G401 (cell line): ENCODE results near the gene OTOG. TPM values are rescaled to one million over a fixed set of nuclear protein-coding genes. Genes with fewer than 3 reads are reported as not detected.

ENCODE experiments used
- DNase-seq: peaks from one replicate; pipeline ENCODE4 v3.0.0-alpha.2; 2015; ENCODE audit warnings: low spot score
- in situ Hi-C: cut with HindIII; loops from 2 replicates; pipeline ENCODE4 v1.10.0; 2016; ENCODE audit warnings: low sequenced_read_pairs, mixed read lengths
- total RNA-seq: library from RNA; depleted of rRNA; stranded (reverse); fragments of >200 nt; shearing (Covaris generic); gene quantifications from 2 replicates; pipeline ENCODE4 v1.2.3, GENCODE V29; 2014

Gene OTOG
- total RNA-seq, 1 experiment from 2014 or later, result not detected

DNA sequence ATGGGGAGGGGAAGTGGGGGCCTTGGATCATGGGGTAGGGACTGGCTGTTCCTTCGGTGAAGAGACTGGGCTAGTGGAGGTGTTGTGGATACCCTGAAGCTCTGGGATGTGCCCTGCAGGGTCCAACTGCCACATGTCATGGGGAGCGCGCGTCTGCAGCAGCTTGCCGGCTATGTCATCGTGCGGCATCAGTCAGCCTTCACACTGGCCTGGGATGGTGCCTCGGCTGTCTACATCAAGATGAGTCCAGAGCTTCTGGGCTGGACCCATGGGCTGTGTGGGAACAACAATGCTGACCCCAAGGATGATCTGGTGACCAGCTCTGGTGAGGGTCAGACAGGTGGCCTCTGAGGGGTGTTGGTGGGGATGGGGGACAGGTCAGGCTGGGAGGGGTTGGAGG lies 9.9 kb downstream of the OTOG start:
- in situ Hi-C loops, result no loop called here
- DNase-seq, result no peak

DNA sequence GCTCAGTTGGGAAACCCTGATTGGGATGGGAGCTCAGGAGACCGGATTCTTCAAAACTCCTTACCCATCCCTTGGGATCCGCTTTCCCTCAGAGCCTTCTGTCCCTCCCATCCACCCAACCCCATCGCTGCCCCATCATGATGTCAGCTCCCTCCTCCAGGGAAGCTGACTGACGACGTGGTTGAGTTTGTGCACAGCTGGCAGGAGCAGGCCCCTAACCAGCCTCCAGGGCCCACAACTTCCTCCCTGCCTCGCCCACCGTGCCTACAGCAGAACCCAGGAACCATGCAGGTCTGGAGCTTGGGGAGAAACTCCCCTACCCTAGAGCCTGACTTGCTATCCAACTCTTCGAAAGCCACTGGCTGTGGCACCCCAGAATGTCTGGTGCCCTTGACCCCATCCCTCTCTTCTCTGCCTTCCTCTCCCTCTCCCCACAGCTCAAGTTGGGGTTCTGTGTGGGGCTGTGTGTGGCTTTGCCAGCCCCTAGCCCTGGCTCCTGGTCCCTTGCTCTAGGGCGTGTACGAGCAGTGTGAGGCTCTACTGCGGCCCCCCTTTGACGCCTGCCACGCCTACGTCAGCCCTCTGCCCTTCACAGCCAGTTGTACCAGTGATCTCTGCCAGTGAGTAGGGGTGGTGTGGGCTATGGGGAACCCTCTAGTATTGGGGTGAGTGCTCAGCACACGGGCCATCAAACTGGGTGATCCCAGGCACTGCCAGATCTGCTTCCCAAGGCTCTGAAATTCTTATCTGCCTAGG lies 11.1 kb downstream of the OTOG start:
- DNase-seq, result no peak
- in situ Hi-C loops, result no loop called here

DNA sequence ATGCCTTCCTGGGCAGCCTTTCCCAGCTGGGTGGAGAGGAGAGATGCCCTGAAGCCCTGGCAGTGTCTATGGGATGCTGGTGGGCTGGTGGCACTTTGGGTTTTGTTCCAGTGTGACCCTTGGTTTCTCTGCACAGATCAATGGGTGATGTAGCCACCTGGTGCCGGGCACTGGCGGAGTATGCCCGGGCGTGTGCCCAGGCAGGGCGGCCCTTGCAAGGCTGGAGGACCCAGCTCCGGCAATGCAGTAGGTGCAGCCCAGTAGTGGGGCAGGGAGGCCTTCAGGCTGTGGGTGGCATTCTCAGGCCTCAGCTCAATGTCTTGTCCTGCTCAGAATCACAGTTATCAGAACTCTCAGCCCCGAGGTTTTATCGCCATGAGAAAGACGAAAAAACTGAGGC lies 11.9 kb downstream of the OTOG start:
- DNase-seq, result no peak
- in situ Hi-C loops, result no loop called here

DNA sequence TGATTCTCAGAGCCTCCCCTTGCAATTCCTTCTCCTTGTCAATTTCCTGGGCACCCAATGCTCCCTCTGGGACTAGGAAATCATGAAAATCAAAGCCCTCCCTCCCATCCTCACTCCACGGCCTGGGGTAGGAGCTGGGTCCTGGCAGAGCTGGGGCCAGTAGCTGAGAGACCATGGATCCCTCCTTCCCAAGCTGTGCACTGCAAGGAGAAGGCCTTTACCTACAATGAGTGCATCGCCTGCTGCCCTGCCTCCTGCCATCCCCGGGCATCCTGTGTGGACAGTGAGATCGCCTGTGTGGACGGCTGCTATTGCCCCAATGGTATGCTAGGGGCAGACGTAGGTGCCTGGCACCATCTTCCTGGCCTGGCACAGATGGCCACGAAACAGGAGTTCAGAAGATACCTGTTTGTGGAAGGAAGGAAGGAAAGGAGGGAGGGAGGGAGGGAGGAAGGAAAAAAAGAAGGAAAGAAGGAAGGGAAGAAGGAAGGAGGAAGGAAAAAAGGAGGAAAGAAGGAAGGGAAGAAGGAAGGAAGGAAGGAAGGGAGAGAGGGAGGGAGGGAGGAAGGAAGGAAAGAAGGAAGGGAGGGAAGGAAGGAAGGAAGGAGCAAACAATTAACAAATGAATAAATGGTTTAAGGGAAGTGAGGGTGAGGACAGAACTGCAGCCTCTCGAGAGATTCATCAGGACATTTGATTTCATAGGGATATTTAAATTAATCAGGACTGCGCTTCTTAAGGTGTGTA lies 12.5 kb downstream of the OTOG start:
- DNase-seq, result no peak
- in situ Hi-C loops, result no loop called here

- DNase-seq, result no peak
- in situ Hi-C loops, result no loop called here
Observed at GRCh38 chr11:17560281-17561110, 13.4 kb downstream of the OTOG start.

GRCh38 chr11:17561111-17561415 lies 14.0 kb downstream of the OTOG start:
- no peak for DNase-seq
- in situ Hi-C loops, result no loop called here

GRCh38 chr11:17561526-17561925 lies 14.5 kb downstream of the OTOG start:
- in situ Hi-C loops, result no loop called here

DNA sequence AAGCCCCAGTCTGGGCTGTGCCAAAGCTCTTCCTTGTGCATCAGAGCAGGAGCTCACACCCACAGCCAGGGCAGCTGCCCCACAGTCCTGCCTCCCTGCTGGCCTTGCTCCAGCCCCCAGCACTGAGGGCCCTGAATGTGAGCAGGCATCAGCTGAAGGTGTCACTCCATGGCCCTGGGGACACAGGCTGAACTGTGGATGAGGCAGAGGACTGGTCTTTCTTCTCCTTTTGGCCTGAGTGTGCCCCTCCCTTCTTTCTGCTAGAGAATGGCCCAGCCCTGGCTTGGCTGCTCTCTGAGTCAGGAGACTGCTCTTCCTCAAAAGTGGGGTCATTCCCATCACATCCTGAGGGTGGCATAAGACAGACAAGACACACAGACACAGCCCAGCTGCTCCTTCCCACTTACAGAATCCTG lies 16.2 kb downstream of the OTOG start:
- no peak for DNase-seq
- in situ Hi-C loops, result no loop called here

More at GRCh38 chr11:17561526-17561925, 14.5 kb downstream of the OTOG start:
- DNase-seq, result no peak

DNA sequence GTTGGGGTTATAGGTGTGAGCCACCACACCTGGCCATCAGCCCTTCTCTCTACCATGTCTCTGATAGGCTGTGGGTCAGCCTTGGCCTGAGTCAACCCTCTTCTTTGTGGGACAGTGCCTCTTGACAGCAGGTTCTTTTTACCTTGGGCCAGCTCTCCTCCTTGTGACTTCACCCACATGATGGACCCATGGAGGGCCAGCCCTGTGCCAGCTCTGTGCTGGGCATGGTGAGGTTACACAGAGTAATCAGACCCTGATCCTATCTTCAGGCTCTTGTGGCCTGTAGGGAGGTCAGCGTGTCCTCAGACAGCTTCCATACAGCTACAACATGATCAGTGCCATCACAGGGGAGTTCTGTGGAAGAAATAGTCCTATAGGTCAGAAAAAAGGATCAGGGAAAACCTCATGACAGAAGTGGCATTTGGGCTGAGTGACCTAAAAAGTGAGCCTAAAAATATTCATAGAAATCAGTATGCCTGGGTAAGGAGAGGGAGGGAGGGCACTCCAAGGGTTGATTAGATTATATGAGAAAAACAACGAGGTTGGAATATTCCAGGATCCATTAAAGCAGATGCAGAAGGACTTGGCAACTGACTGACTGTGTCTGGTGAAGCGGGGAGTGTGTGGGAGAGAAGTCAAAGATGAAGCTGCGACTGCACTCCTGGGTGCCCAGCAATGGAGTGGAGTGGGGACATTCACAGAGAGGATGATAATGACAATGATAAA lies 17.1 kb downstream of the OTOG start:
- in situ Hi-C loops, result no loop called here
- no peak for DNase-seq

GRCh38 chr11:17564687-17565042 lies 17.6 kb downstream of the OTOG start:
- in situ Hi-C loops, result no loop called here

GRCh38 chr11:17568944-17569343 lies 21.9 kb downstream of the OTOG start:
- no peak for DNase-seq
- in situ Hi-C loops, result no loop called here

More at GRCh38 chr11:17564687-17565042, 17.6 kb downstream of the OTOG start:
- no peak for DNase-seq

DNA sequence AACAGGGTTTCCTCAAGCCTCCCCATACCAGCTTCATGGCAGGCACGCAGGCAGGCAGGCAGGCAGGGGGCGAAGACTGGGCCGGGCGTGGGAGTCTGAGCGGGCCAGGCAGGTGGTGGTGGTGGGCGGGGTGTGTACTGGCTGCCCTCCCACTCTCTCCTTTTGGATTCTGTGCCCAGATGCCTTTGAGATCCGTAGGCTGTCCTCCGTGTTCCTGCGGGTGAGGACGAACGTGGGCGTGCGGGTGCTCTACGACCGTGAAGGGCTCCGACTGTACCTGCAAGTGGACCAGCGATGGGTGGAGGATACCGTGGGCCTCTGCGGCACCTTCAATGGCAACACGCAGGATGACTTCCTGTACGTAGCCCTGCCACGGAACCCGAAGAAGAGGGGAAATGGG lies 23.0 kb downstream of the OTOG start:
- DNase-seq, result no peak
- in situ Hi-C loops, result no loop called here

- in situ Hi-C loops, result no loop called here
- no peak for DNase-seq
Observed at GRCh38 chr11:17571431-17572358, 24.6 kb downstream of the OTOG start.

- DNase-seq, result no peak
Observed at GRCh38 chr11:17572359-17572690, 25.3 kb downstream of the OTOG start.

GRCh38 chr11:17572791-17573460 lies 25.9 kb downstream of the OTOG start:
- in situ Hi-C loops, result no loop called here
- DNase-seq, result no peak

More at GRCh38 chr11:17572359-17572690, 25.3 kb downstream of the OTOG start:
- in situ Hi-C loops, result no loop called here

GRCh38 chr11:17573526-17573925 lies 26.5 kb downstream of the OTOG start:
- no peak for DNase-seq
- in situ Hi-C loops, result no loop called here

GRCh38 chr11:17574141-17575091 lies 27.4 kb downstream of the OTOG start:
- no peak for DNase-seq
- in situ Hi-C loops, result no loop called here
